ENCODE data around the gene ATG9B.

- TF ChIP-seq CTCF (conservative IDR thresholded peaks at IDR 0.05 in 1 of 2, IDR thresholded peaks at IDR 0.05 in 1 of 2; ENCODE audit: low read depth in 1 of 2, low read length in 2 of 2) (no peak), EZH2 (IDR thresholded peaks at IDR 0.05; ENCODE audit: low read length, missing control alignments) (peak; percentile 97)
Measured at GRCh38 chr7:150977382-150978125, 46.7 kb downstream of the ATG9B start.

Measured in fibroblast of lung (primary cell).